HFFc6 (cell line): ENCODE data around the gene RSAD1. TPM values are rescaled to one million over a fixed set of nuclear protein-coding genes. Genes with fewer than 3 reads are reported as not detected.

Experiments used
- DNase-seq: peaks from one replicate; pipeline ENCODE4 v3.0.0-alpha.2; 2018
- H3K27ac Mint-ChIP-seq: 2 replicates; pipeline ENCODE4 v1.8.0; 2020; ENCODE audit warnings: mild to moderate bottlenecking, mixed read lengths
- H3K27me3 Mint-ChIP-seq: 2 replicates; pipeline ENCODE4 v1.8.0; 2021; ENCODE audit warnings: mild to moderate bottlenecking, moderate library complexity, mixed read lengths; ENCODE audit not compliant: insufficient read depth
- H3K36me3 Mint-ChIP-seq: 2 replicates; pipeline ENCODE4 v1.8.0; 2021; ENCODE audit warnings: low read depth, mixed read lengths
- H3K4me1 Mint-ChIP-seq: 2 replicates; pipeline ENCODE4 v1.8.0; 2020; ENCODE audit warnings: low read depth, mixed read lengths
- H3K4me3 Mint-ChIP-seq: 2 replicates; pipeline ENCODE4 v1.8.0; 2020; ENCODE audit warnings: mild to moderate bottlenecking, moderate library complexity, mixed read lengths
- H3K9me3 Mint-ChIP-seq: 2 replicates; pipeline ENCODE4 v1.8.0; 2020; ENCODE audit warnings: mild to moderate bottlenecking, mixed read lengths
- total RNA-seq, 6 experiments: library from RNA; stranded (reverse); fragmentation: NEBNext Ultra II Directional; extraction: Animal tissue kit (Norgen Biotek cat#: 25700); gene quantifications; 2 replicates in 1 of 6; 3 replicates in 5 of 6; pipeline ENCODE4 v1.2.3, GENCODE V29; 2021
- TF ChIP-seq, protein P1 (sequence below): fragments of 200-600 bp; sonication (generic); IDR thresholded peaks from 2 replicates; pipeline ENCODE4 v1.5.0; 2021; ENCODE audit warnings: antibody characterized with exemption, mild to moderate bottlenecking

Gene RSAD1
- total RNA-seq, 6 experiments from 2014 or later: 14.9 to 20.4 (median 17.5) TPM

DNA sequence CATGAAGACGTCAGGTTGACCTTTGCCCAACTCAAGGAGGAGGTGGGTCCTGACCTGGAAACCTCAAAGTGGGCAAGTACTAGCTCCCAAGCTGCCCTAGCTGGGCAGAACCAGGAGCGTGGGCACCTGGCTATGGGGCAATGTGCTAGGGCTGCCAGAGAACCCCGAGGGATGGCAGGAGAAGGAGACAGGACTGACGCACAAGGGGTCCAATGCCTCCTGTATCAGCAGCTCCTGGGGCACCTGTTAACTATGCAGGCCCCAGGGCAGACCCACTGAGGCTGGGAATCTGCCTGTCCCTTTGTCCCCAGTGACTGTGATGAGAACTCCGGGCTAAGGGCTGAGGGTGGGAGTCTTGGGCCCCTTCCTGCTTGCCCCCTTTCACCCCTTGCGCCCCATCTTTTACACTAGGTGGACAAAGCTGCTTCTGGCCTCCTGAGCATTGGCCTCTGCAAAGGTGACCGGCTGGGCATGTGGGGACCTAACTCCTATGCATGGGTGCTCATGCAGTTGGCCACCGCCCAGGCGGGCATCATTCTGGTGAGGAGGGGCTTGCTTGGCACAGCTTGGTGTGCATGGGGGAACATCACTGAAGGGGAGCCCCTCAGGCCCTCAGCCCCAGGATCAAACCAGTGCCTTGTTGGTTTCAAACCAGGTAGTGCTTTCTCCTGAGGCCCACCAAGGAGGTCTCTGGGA, 17.7 kb upstream of the RSAD1 start:
- no peak overlapping the region for H3K4me3 Mint-ChIP-seq
- DNase-seq: no peak
- TF ChIP-seq, protein P1, sequence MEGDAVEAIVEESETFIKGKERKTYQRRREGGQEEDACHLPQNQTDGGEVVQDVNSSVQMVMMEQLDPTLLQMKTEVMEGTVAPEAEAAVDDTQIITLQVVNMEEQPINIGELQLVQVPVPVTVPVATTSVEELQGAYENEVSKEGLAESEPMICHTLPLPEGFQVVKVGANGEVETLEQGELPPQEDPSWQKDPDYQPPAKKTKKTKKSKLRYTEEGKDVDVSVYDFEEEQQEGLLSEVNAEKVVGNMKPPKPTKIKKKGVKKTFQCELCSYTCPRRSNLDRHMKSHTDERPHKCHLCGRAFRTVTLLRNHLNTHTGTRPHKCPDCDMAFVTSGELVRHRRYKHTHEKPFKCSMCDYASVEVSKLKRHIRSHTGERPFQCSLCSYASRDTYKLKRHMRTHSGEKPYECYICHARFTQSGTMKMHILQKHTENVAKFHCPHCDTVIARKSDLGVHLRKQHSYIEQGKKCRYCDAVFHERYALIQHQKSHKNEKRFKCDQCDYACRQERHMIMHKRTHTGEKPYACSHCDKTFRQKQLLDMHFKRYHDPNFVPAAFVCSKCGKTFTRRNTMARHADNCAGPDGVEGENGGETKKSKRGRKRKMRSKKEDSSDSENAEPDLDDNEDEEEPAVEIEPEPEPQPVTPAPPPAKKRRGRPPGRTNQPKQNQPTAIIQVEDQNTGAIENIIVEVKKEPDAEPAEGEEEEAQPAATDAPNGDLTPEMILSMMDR: no peak
- H3K36me3 Mint-ChIP-seq: no peaks in the 10 kb centered on the region
- H3K4me1 Mint-ChIP-seq: peaks cover 15% of the 10 kb centered on the region
- no peak overlapping the region for H3K27ac Mint-ChIP-seq
- H3K9me3 Mint-ChIP-seq: no peaks in the 10 kb centered on the region
- H3K27me3 Mint-ChIP-seq: peaks cover 10% of the 10 kb centered on the region

DNA sequence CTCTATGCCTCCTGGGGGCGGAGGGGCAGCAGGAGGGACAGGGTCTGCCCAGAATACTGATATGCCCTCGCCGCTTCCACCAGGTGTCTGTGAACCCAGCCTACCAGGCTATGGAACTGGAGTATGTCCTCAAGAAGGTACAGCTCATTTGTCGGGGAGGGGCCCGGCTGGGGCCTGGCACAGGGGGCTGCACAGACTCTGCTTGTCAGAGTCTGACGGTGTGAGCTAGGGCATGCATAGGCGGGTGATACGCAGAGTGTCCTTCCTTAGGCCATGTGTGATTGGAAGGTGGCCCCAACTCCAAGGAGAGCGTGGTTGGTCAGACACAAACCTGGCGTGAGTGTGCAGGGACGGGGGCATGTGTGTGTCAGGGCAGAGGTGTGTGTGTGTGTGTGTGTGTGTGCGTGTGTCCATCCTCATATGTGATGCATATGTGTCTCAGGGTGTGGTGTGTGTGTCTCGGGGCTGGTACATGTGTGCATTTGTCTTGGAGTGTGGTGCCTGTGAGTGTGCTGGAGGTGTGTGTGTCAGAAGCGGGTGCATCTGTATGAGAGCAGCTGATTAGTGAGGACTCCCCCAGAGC, 17.0 kb upstream of the RSAD1 start:
- TF ChIP-seq, protein P1: no peak
- Mint-ChIP-seq H3K4me1 (peaks cover 15% of the 10 kb centered on the region), H3K27ac (no peak overlapping the region), H3K9me3 (no peaks in the 10 kb centered on the region), H3K36me3 (no peaks in the 10 kb centered on the region), H3K27me3 (peaks cover 10% of the 10 kb centered on the region), H3K4me3 (no peak overlapping the region)
- DNase-seq: no peak

DNA sequence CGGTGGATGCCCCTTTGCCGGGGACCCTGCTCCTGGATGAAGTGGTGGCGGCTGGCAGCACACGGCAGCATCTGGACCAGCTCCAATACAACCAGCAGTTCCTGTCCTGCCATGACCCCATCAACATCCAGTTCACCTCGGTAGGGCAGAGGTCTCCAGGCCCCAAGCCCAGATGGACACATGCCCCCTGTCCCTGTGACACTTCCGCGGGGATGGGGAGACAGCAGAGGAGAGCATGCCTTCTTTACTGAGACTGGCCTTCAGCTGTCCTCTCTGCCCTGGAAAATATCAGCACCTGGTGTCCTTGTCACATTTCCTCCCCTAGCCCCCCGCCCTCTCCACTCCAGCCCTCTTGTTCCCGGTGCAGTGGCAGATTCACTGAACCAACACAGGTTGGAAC, 16.2 kb upstream of the RSAD1 start:
- DNase-seq: no peak
- H3K27me3 Mint-ChIP-seq: peaks cover 10% of the 10 kb centered on the region
- H3K9me3 Mint-ChIP-seq: no peaks in the 10 kb centered on the region
- H3K4me1 Mint-ChIP-seq: peaks cover 15% of the 10 kb centered on the region
- H3K36me3 Mint-ChIP-seq: no peaks in the 10 kb centered on the region
- H3K27ac Mint-ChIP-seq: no peak overlapping the region
- TF ChIP-seq, protein P1: no peak
- no peak overlapping the region for H3K4me3 Mint-ChIP-seq

- no peak overlapping the region for H3K27ac Mint-ChIP-seq
- no peak for DNase-seq
- H3K9me3 Mint-ChIP-seq: no peaks in the 10 kb centered on the region
- no peaks in the 10 kb centered on the region; the same call in 1 of the 2 replicates for H3K36me3 Mint-ChIP-seq
- no peak overlapping the region for H3K4me3 Mint-ChIP-seq
- H3K4me1 Mint-ChIP-seq: peaks cover 4% of the 10 kb centered on the region
- H3K27me3 Mint-ChIP-seq: peaks cover 18% of the 10 kb centered on the region
- TF ChIP-seq, protein P1: no peak
Observed at GRCh38 chr17:50464121-50464520, 14.5 kb upstream of the RSAD1 start.

DNA sequence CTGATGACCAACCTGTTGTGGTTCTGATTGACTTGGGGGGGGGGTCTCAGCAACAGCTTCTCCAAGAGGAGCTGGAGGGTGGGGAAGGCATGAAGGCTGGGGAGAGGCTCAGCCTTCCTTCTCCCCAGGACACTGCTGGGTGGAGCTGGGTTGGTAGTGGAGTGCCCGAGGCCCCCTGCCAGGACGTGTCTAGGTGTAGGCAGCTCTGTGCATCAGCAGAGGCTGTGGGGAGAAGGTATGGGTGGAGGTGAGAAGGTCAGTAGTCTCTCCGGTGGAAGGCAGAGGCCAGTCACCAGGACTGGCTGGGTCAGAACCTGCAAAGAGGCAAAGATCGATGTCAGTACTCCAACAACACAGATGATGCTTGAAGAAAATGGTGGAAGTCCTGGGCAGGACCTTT, 13.9 kb upstream of the RSAD1 start:
- H3K36me3 Mint-ChIP-seq: no peaks in the 10 kb centered on the region; the same call in 1 of the 2 replicates
- no peaks in the 10 kb centered on the region for H3K4me1 Mint-ChIP-seq
- H3K27ac Mint-ChIP-seq: no peak overlapping the region
- no peak overlapping the region for H3K4me3 Mint-ChIP-seq
- no peak for DNase-seq
- no peaks in the 10 kb centered on the region for H3K9me3 Mint-ChIP-seq
- TF ChIP-seq, protein P1: no peak
- peaks cover 18% of the 10 kb centered on the region for H3K27me3 Mint-ChIP-seq
